Retinal pigment epithelial cell (primary cell): ENCODE measurements around the gene MAPKAPK2.

Source experiments
- DNase-seq: peaks from one replicate; pipeline ENCODE4 v3.0.0-alpha.2; 2010; ENCODE audit warnings: low read depth
- H3K4me3 ChIP-seq: 2 replicates; pipeline ENCODE4 v1.5.1; 2011; ENCODE audit warnings: mild to moderate bottlenecking, low read length, control low read depth, moderate library complexity
- CTCF ChIP-seq: conservative IDR thresholded peaks from 2 replicates; pipeline ENCODE4 v1.5.1; 2011; ENCODE audit warnings: low read depth, low read length, control low read depth, inconsistent platforms

Gene MAPKAPK2

DNA sequence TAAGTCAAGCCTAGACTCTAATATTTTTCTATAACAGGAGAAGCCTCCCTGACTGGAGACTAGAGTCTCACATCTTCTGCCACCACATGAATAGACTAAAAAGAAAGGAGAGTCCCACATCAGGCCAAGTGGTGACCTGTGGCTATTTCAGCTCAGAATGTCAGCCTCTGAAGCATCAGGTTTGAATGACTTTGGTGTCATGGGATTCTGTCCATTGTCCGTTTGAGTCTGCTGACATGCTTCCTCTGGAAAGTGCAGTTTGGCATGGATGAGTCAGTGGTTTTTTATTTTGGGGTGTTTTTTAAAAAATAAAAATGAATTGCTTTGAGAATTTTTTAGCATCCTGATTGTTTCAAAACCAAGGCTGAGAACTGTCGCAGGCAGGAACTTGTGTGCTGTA, 29.9 kb upstream of the MAPKAPK2 start:
- no peak for TF ChIP-seq CTCF
- no peak overlapping the region for H3K4me3 ChIP-seq
- no peak for DNase-seq

DNA sequence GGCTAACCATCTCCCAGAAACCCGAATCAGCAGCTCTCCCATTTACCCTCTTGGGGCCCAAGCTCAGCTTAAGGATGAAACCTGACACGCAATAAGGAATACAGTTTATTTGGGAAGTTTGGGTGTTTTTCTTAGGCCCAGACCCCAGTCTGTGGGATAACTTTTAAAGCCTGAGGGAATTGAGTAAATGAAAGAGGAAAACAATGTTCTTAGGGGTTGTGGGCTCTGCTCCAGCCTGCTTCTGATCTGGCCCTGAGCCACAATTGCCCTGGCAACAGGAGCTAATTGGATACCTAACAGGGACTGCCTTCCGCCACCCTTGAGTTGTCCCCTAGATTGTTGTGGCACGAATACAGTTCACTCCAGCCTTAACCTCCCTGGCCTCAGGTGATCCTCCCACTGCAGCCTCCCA, 29.2 kb upstream of the MAPKAPK2 start:
- DNase-seq, result peak; percentile 48

DNA sequence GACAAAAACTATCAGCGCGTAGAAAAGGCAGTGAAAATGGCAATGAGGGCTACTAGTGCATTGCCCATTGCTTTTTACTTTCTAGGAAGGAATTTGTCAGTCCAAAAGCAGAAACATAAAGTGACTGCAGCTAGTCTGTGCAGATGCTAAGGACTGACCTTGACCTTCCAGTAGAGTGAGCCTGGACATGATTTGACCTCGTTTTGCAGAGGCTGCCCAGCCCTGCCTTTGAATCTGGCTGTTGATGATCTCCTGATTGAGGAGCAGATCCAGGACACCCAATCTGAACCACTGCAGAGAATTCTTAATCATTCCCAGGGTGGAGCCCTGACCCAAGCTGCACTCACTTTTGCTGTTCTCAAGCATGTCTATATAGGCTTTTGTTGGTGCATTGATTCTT, 27.8 kb upstream of the MAPKAPK2 start:
- no peak overlapping the region for H3K4me3 ChIP-seq
- TF ChIP-seq CTCF, result no peak
- no peak for DNase-seq

More for the DNA sequence above, 29.2 kb upstream of the MAPKAPK2 start:
- no peak overlapping the region for H3K4me3 ChIP-seq
- TF ChIP-seq CTCF, result no peak

GRCh38 chr1:206657751-206658150, 27.0 kb upstream of the MAPKAPK2 start:
- no peak overlapping the region for H3K4me3 ChIP-seq
- DNase-seq, result no peak
- TF ChIP-seq CTCF, result no peak

DNA sequence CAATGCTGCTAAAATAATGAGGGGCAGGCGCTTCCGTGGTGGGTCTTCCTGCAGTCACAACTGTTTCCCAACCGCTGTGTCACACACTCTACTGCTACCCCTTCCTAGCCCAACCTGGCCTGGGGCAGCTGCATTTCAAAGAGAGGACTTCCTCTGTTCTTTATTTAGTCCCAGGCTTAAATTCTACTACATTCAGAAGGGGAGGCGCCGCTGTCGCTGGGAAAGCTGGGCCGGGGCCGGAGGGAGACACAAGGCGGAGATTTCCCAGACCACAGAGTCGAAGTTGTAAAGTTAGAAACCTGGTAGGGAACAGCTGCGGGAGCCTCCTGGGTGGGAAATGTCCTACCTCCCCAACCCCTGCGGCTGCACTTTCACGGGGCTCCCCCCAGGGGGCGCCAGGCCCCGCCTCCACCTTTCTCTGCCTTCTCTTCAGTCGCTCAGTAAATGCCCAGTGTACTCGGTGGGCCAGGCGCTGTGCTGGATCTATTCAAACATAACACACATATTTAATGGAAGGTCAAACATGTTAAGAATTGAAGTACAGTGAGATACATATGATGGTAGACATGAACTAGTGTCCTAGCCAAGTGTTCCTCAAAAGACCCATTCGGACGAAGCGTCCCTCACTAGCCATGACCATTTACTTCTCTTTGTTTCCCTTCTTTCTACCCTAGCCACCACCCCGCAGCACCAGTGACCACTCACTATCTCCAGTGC, 26.3 kb upstream of the MAPKAPK2 start:
- TF ChIP-seq CTCF, result peak; percentile 77
- no peak for DNase-seq

DNA sequence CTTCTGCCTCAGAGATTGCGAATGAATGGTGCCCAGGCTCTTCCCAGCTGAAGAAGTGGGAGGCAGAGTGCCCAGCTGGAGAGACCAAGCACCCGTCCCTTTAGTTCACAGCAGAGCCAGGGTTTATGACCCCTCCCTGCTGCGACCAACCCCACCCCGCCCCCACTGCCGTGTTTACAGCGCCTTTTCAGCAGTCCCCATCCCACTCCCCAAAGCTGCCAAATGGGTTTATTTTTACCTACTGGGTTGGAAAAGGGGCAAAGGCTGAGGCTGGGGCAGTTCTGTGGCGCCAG, 25.8 kb upstream of the MAPKAPK2 start:
- no peak overlapping the region for H3K4me3 ChIP-seq
- TF ChIP-seq CTCF, result no peak
- DNase-seq, result no peak

More for the DNA sequence above, 26.3 kb upstream of the MAPKAPK2 start:
- no peak overlapping the region for H3K4me3 ChIP-seq

DNA sequence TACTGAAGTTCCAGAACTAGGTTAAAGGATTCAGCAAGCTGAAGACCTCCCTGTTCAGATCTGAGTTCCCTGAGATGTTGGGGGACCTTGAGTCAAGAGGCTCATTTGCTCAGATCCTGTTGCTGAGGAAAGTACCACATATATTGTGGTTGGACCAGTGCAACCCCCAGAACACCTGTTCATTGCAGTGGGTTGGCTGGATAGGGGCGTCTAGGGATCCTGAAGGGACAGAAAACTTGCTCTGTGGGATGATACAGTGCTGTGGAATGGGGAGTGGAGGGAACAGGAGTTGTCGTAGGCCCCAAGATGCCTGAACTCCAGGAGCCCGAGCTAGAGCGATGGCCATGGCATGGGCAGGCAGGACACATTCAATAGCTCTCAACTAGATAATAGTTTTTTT, 24.6 kb upstream of the MAPKAPK2 start:
- TF ChIP-seq CTCF, result no peak
- DNase-seq, result no peak
- H3K4me3 ChIP-seq, result no peak overlapping the region
